ENCODE data around the gene TRPM6.
"Not testable (repeated sequence)": the region's sequence is repeated elsewhere in the genome, so short reads cannot be mapped to it uniquely, and the experiment has no call there.

Gene TRPM6

GRCh38 chr9:74859786-74860185, 27.9 kb downstream of the TRPM6 start:
- in situ Hi-C loops (cut with MboI; ENCODE audit: low pct_unique_long_range_greater_than_20kb, low sequenced_read_pairs): no loop called here
- no peak for DNase-seq

GRCh38 chr9:74858751-74859414, 28.8 kb downstream of the TRPM6 start:
- DNase-seq: no peak
- in situ Hi-C loops (cut with MboI; ENCODE audit: low pct_unique_long_range_greater_than_20kb, low sequenced_read_pairs): no loop called here

GRCh38 chr9:74856989-74857388, 30.7 kb downstream of the TRPM6 start:
- in situ Hi-C loops (cut with MboI; ENCODE audit: low pct_unique_long_range_greater_than_20kb, low sequenced_read_pairs): no loop called here

GRCh38 chr9:74855072-74855471, 32.6 kb downstream of the TRPM6 start:
- no peak for DNase-seq
- in situ Hi-C loops (cut with MboI; ENCODE audit: low pct_unique_long_range_greater_than_20kb, low sequenced_read_pairs): no loop called here

More at GRCh38 chr9:74856989-74857388, 30.7 kb downstream of the TRPM6 start:
- no peak for DNase-seq

- DNase-seq; in situ Hi-C loops (cut with MboI; ENCODE audit: low pct_unique_long_range_greater_than_20kb, low sequenced_read_pairs): not testable (repeated sequence)
These were observed 34.7 kb downstream of the TRPM6 start for GRCh38 chr9:74853024-74853423.

- in situ Hi-C loops (cut with MboI; ENCODE audit: low pct_unique_long_range_greater_than_20kb, low sequenced_read_pairs): no loop called here
These were observed 39.6 kb downstream of the TRPM6 start for GRCh38 chr9:74848153-74848525.

GRCh38 chr9:74847478-74848152, 40.1 kb downstream of the TRPM6 start:
- DNase-seq: no peak
- in situ Hi-C loops (cut with MboI; ENCODE audit: low pct_unique_long_range_greater_than_20kb, low sequenced_read_pairs): no loop called here

More at GRCh38 chr9:74848153-74848525, 39.6 kb downstream of the TRPM6 start:
- DNase-seq: no peak

- DNase-seq: no peak
- in situ Hi-C loops (cut with MboI; ENCODE audit: low pct_unique_long_range_greater_than_20kb, low sequenced_read_pairs): no loop called here
These were observed 41.0 kb downstream of the TRPM6 start for GRCh38 chr9:74846766-74847165.

- no peak for DNase-seq
- in situ Hi-C loops (cut with MboI; ENCODE audit: low pct_unique_long_range_greater_than_20kb, low sequenced_read_pairs): no loop called here
These were observed 49.4 kb downstream of the TRPM6 start for GRCh38 chr9:74838351-74838750.

GRCh38 chr9:74824654-74825053, 63.1 kb downstream of the TRPM6 start:
- in situ Hi-C loops (cut with MboI; ENCODE audit: low pct_unique_long_range_greater_than_20kb, low sequenced_read_pairs): no loop called here

GRCh38 chr9:74821636-74822035, 66.1 kb downstream of the TRPM6 start:
- in situ Hi-C loops (cut with MboI; ENCODE audit: low pct_unique_long_range_greater_than_20kb, low sequenced_read_pairs): no loop called here
- DNase-seq: no peak

More at GRCh38 chr9:74824654-74825053, 63.1 kb downstream of the TRPM6 start:
- DNase-seq: no peak

GRCh38 chr9:74817816-74818215, 69.9 kb downstream of the TRPM6 start:
- in situ Hi-C loops (cut with MboI; ENCODE audit: low pct_unique_long_range_greater_than_20kb, low sequenced_read_pairs): no loop called here
- no peak for DNase-seq

- in situ Hi-C loops (cut with MboI; ENCODE audit: low pct_unique_long_range_greater_than_20kb, low sequenced_read_pairs): no loop called here
- no peak for DNase-seq
These were observed 70.4 kb downstream of the TRPM6 start for GRCh38 chr9:74817281-74817810.

GRCh38 chr9:74810200-74810599, 77.5 kb downstream of the TRPM6 start:
- in situ Hi-C loops (cut with MboI; ENCODE audit: low pct_unique_long_range_greater_than_20kb, low sequenced_read_pairs): no loop called here
- no peak for DNase-seq

- no peak for DNase-seq
- in situ Hi-C loops (cut with MboI; ENCODE audit: low pct_unique_long_range_greater_than_20kb, low sequenced_read_pairs): no loop called here
These were observed 83.7 kb downstream of the TRPM6 start for GRCh38 chr9:74804018-74804385.

- in situ Hi-C loops (cut with MboI; ENCODE audit: low pct_unique_long_range_greater_than_20kb, low sequenced_read_pairs): no loop called here
- DNase-seq: no peak
These were observed 84.2 kb downstream of the TRPM6 start for GRCh38 chr9:74803376-74804017.

- in situ Hi-C loops (cut with MboI; ENCODE audit: low pct_unique_long_range_greater_than_20kb, low sequenced_read_pairs): no loop called here
- DNase-seq: no peak
These were observed 87.5 kb downstream of the TRPM6 start for GRCh38 chr9:74800226-74800625.

- no peak for DNase-seq
- in situ Hi-C loops (cut with MboI; ENCODE audit: low pct_unique_long_range_greater_than_20kb, low sequenced_read_pairs): no loop called here
These were observed 91.9 kb downstream of the TRPM6 start for GRCh38 chr9:74795803-74796202.

GRCh38 chr9:74795081-74795480, 92.6 kb downstream of the TRPM6 start:
- in situ Hi-C loops (cut with MboI; ENCODE audit: low pct_unique_long_range_greater_than_20kb, low sequenced_read_pairs): no loop called here
- no peak for DNase-seq

- in situ Hi-C loops (cut with MboI; ENCODE audit: low pct_unique_long_range_greater_than_20kb, low sequenced_read_pairs): no loop called here
- no peak for DNase-seq
These were observed 103.2 kb downstream of the TRPM6 start for GRCh38 chr9:74784506-74784905.
